ENCODE measurements around the gene HTR6.

HTR6 gene

GRCh38 chr1:19617376-19617775 is 47.3 kb upstream of the HTR6 start:
- no peaks in the 10 kb centered on the region for H3K9me2 ChIP-seq (replicated peaks; ENCODE audit: low read depth, low read length)
- no peaks in the 10 kb centered on the region for H3K36me3 ChIP-seq (ENCODE audit: insufficient read depth, low read length)
- TF ChIP-seq CTCF (conservative IDR thresholded peaks at IDR 0.05; ENCODE audit: low read length) (no peak), EZH2phosphoT487 (IDR thresholded peaks at IDR 0.05; ENCODE audit: borderline replicate concordance) (no peak)
- no peaks in the 10 kb centered on the region for H3K79me2 ChIP-seq (ENCODE audit: insufficient read depth, low read length)
- H3K4me1 ChIP-seq (ENCODE audit: insufficient read depth, low read length, poor library complexity, severe bottlenecking), result peaks cover 11% of the 10 kb centered on the region
- no peaks in the 10 kb centered on the region for H4K20me1 ChIP-seq (ENCODE audit: insufficient read depth, low read length, poor library complexity, severe bottlenecking)
- H3K9ac ChIP-seq (ENCODE audit: low read depth, low read length, poor library complexity, severe bottlenecking), result no peak overlapping the region
- H3F3A ChIP-seq (ENCODE audit: low read depth), result no peaks in the 10 kb centered on the region
- no peaks in the 10 kb centered on the region for H3K27me3 ChIP-seq (ENCODE audit: insufficient read depth, low read length, poor library complexity, severe bottlenecking)
- H3K4me2 ChIP-seq (ENCODE audit: low read depth, low read length, poor library complexity, severe bottlenecking), result no peak overlapping the region
- no peak overlapping the region for H2AFZ ChIP-seq (ENCODE audit: low read length)
- H3K9me3 ChIP-seq (ENCODE audit: insufficient read depth, low read depth, low read length), result no peaks in the 10 kb centered on the region
- no peak overlapping the region for H3K4me3 ChIP-seq (ENCODE audit: low read length, poor library complexity, severe bottlenecking)

GRCh38 chr1:19618428-19618827 is 46.2 kb upstream of the HTR6 start:
- H3K79me2 ChIP-seq (ENCODE audit: insufficient read depth, low read length), result no peaks in the 10 kb centered on the region
- H3K4me1 ChIP-seq (ENCODE audit: insufficient read depth, low read length, poor library complexity, severe bottlenecking), result peaks cover 4% of the 10 kb centered on the region

DNA sequence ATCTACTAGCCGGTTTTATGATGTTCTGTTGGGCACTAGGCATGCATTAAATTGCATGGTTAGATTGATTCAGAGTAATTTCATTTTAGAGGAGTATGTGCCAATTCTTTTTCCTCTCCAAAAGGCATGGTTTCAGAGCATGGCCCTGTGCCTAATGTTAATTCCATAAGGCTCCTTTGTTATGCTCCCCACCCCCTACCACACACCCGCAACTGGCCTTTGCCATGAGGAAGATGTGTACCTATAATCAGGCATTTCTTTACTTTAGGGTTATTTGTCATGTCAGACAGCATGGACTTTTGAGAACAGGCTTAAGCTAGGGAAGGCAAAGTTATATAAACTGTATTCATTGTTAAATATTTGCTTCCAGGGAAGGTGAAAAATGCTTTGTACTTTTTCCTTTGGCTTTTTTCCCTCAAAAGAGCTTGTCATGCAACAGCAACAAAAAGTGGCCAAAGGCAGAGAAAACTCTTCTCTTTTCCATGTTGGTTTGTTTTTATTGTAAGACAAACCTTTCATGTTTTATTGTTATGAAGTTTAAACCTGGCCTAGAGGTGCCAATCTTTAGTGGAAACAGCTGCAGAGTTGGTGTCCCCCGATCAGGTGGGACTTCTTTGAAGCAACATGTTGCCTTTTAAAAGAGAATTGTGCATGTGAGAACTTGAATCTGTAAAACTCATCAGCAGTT is 44.8 kb upstream of the HTR6 start:
- Histone ChIP-seq H3K79me2 (ENCODE audit: insufficient read depth, low read length) (no peaks in the 10 kb centered on the region), H3K9me3 (ENCODE audit: insufficient read depth, low read depth, low read length) (no peaks in the 10 kb centered on the region), H3K9ac (ENCODE audit: low read depth, low read length, poor library complexity, severe bottlenecking) (no peak overlapping the region), H3K9me2 (replicated peaks; ENCODE audit: low read depth, low read length) (no peaks in the 10 kb centered on the region), H3K4me3 (ENCODE audit: low read length, poor library complexity, severe bottlenecking) (no peak overlapping the region), H4K20me1 (ENCODE audit: insufficient read depth, low read length, poor library complexity, severe bottlenecking) (no peaks in the 10 kb centered on the region), H3K27me3 (ENCODE audit: insufficient read depth, low read length, poor library complexity, severe bottlenecking) (no peaks in the 10 kb centered on the region), H3K4me2 (ENCODE audit: low read depth, low read length, poor library complexity, severe bottlenecking) (no peak overlapping the region), H3K36me3 (ENCODE audit: insufficient read depth, low read length) (peaks cover 8% of the 10 kb centered on the region; the same call in 1 of the 2 replicates), H2AFZ (ENCODE audit: low read length) (no peak overlapping the region), H3K4me1 (ENCODE audit: insufficient read depth, low read length, poor library complexity, severe bottlenecking) (no peaks in the 10 kb centered on the region), H3F3A (ENCODE audit: low read depth) (no peaks in the 10 kb centered on the region)
- TF ChIP-seq CTCF (conservative IDR thresholded peaks at IDR 0.05; ENCODE audit: low read length), result no peak
- TF ChIP-seq EZH2phosphoT487 (IDR thresholded peaks at IDR 0.05; ENCODE audit: borderline replicate concordance), result no peak

More at GRCh38 chr1:19618428-19618827, 46.2 kb upstream of the HTR6 start:
- Histone ChIP-seq H3K27me3 (ENCODE audit: insufficient read depth, low read length, poor library complexity, severe bottlenecking) (no peaks in the 10 kb centered on the region), H3K4me2 (ENCODE audit: low read depth, low read length, poor library complexity, severe bottlenecking) (no peak overlapping the region), H3K9me2 (replicated peaks; ENCODE audit: low read depth, low read length) (no peaks in the 10 kb centered on the region), H2AFZ (ENCODE audit: low read length) (no peak overlapping the region), H3K9me3 (ENCODE audit: insufficient read depth, low read depth, low read length) (no peaks in the 10 kb centered on the region), H3K36me3 (ENCODE audit: insufficient read depth, low read length) (peaks cover 2% of the 10 kb centered on the region; the same call in 1 of the 2 replicates), H3K4me3 (ENCODE audit: low read length, poor library complexity, severe bottlenecking) (no peak overlapping the region), H4K20me1 (ENCODE audit: insufficient read depth, low read length, poor library complexity, severe bottlenecking) (no peaks in the 10 kb centered on the region), H3K9ac (ENCODE audit: low read depth, low read length, poor library complexity, severe bottlenecking) (no peak overlapping the region), H3F3A (ENCODE audit: low read depth) (no peaks in the 10 kb centered on the region)
- no peak for TF ChIP-seq CTCF (conservative IDR thresholded peaks at IDR 0.05; ENCODE audit: low read length)
- TF ChIP-seq EZH2phosphoT487 (IDR thresholded peaks at IDR 0.05; ENCODE audit: borderline replicate concordance), result no peak

Data from Loucy (cell line).